HepG2 (cell line): ENCODE results near the gene CBX5. TPM values are rescaled to one million over a fixed set of nuclear protein-coding genes. Genes with fewer than 3 reads are reported as not detected.
A peak's percentile ranks its signal among the peaks of the same experiment; 100 is the strongest.

Experiments
- ATAC-seq: fragments of 200-7000 bp; cut with Tn5 transposase; 3 replicates; pipeline ENCODE4 v1.9.1; 2020; ENCODE audit warnings: mild to moderate bottlenecking, moderate library complexity
- BruUV-seq: library from RNA; stranded (reverse); fragments of 400-500 nt; replicated peaks from 2 replicates; lab custom pipeline; 2021; lab: Mats Ljungman, UMichigan
- CTCF ChIA-PET: fragments of 300-600 bp; formaldehyde crosslinking; extraction: SDS; loops from one replicate; lab custom pipeline; 2021; ENCODE audit warnings: low total read pairs, inconsistent platforms, low intra/inter-chr PET ratio; lab: Yijun Ruan, JAX
- POLR2A ChIA-PET: fragments of 350-600 bp; sonication (Branson Sonifier 250); formaldehyde crosslinking; loops from one replicate; lab custom pipeline; 2020; ENCODE audit warnings: antibody characterized with exemption, inconsistent platforms; lab: Yijun Ruan, JAX
- DNase-seq: peaks from one replicate; pipeline ENCODE4 v3.0.0-alpha.2; 2015; ENCODE audit warnings: low spot score
- FAIRE-seq: peaks from 3 replicates; lab custom pipeline; 2011; peaks lifted over from hg19 to GRCh38; lab: Jason Lieb, UNC
- H2AFZ ChIP-seq: one replicate; pipeline ENCODE4 v1.6.1; 2011; ENCODE audit warnings: low read length, inconsistent platforms
- H3K27ac ChIP-seq: fragments of 300-600 bp; 3 replicates; pipeline ENCODE4 v1.8.0; 2011; ENCODE audit warnings: mixed run types, mild to moderate bottlenecking, mixed read lengths, low read length, inconsistent platforms; ENCODE audit not compliant: insufficient read depth; ENCODE audit errors: extremely low read length
- H3K27me3 ChIP-seq, 2 experiments: fragments of 200-600 bp in 1 of 2; 2 replicates in 1 of 2; 3 replicates in 1 of 2; pipeline versions ENCODE4 v1.6.0 to v1.8.0; 2011; ENCODE audit warnings: low read length in 2 of 2, mild to moderate bottlenecking in 2 of 2, moderate library complexity in 2 of 2, inconsistent platforms in 1 of 2; ENCODE audit not compliant: insufficient read depth in 2 of 2, control insufficient read depth in 1 of 2
- H3K36me3 ChIP-seq, 2 experiments: fragments of 200-600 bp in 1 of 2; replicated peaks in 1 of 2; 2 replicates in 1 of 2; 3 replicates in 1 of 2; pipeline versions ENCODE4 v1.5.1 to v1.8.0; 2011; ENCODE audit warnings: low read length in 2 of 2, inconsistent platforms in 1 of 2; ENCODE audit not compliant: insufficient read depth in 2 of 2, control insufficient read depth in 1 of 2
- H3K4me1 ChIP-seq: 2 replicates; pipeline ENCODE4 v1.5.1; 2012; ENCODE audit warnings: low read length, inconsistent platforms; ENCODE audit not compliant: insufficient read depth
- H3K4me2 ChIP-seq: 2 replicates; pipeline ENCODE4 v1.6.0; 2011; ENCODE audit warnings: low read depth, low read length, inconsistent platforms
- H3K4me3 ChIP-seq, 3 experiments: fragments of 200-600 bp in 1 of 3; sonication (generic), shearing (Covaris generic) in 1 of 3; replicated peaks in 1 of 3; 2 replicates each; pipeline ENCODE4 v1.5.1; 2011 to 2016; ENCODE audit warnings: low read length in 3 of 3, inconsistent platforms in 2 of 3, low read depth in 2 of 3, mild to moderate bottlenecking in 2 of 3, control low read depth in 1 of 3, mixed read lengths in 1 of 3; ENCODE audit not compliant: insufficient read depth in 1 of 3
- H3K79me2 ChIP-seq: one replicate; pipeline ENCODE4 v1.6.1; 2011; ENCODE audit warnings: low read length, inconsistent platforms; ENCODE audit not compliant: insufficient read depth
- H3K9ac ChIP-seq: 2 replicates; pipeline ENCODE4 v1.6.0; 2011; ENCODE audit warnings: mild to moderate bottlenecking, low read depth, low read length, inconsistent platforms; ENCODE audit not compliant: insufficient read depth
- H3K9me3 ChIP-seq: 2 replicates; pipeline ENCODE4 v1.5.1; 2012; ENCODE audit warnings: mild to moderate bottlenecking, low read length
- H4K20me1 ChIP-seq: 2 replicates; pipeline ENCODE4 v1.6.0; 2011; ENCODE audit warnings: inconsistent platforms, mild to moderate bottlenecking, low read length, moderate library complexity; ENCODE audit not compliant: insufficient read depth
- GATAD2A ChIP-seq: IDR thresholded peaks from 2 replicates; pipeline ENCODE4 v1.6.1; 2016
- HOXD1 ChIP-seq: sonication (generic); formaldehyde crosslinking; IDR thresholded peaks from 2 replicates; pipeline ENCODE4 v1.5.0; 2020; ENCODE audit warnings: missing genetic modification reagents
- KDM4B ChIP-seq: sonication (generic); formaldehyde crosslinking; IDR thresholded peaks from 2 replicates; pipeline ENCODE4 v1.4.0; 2020; ENCODE audit warnings: missing genetic modification reagents
- MAFK ChIP-seq, 2 experiments: IDR thresholded peaks in 1 of 2; conservative IDR thresholded peaks in 1 of 2; 2 replicates each; pipeline ENCODE4 v1.6.1; 2011; ENCODE audit warnings: improper control_type of control experiment in 2 of 2, low read length in 2 of 2
- NFKBIZ ChIP-seq: IDR thresholded peaks from 2 replicates; pipeline ENCODE4 v1.6.1; 2018; ENCODE audit warnings: missing genetic modification reagents, missing compliant biosample characterization
- PHB2 ChIP-seq: fragments of 450-650 bp; IDR thresholded peaks from 2 replicates; pipeline ENCODE4 v1.6.1; 2018; ENCODE audit not compliant: partially characterized antibody
- POLR2AphosphoS2 ChIP-seq: IDR thresholded peaks from 2 replicates; pipeline ENCODE4 v1.6.1; 2011; ENCODE audit warnings: low read depth, low read length, improper control_type of control experiment
- SALL2 ChIP-seq: sonication (generic); formaldehyde crosslinking; IDR thresholded peaks from 2 replicates; pipeline ENCODE4 v1.8.1; 2023; ENCODE audit warnings: mild to moderate bottlenecking, missing genetic modification reagents, inconsistent platforms
- TCF7 ChIP-seq: sonication (generic); IDR thresholded peaks from 2 replicates; pipeline ENCODE4 v1.6.1; 2016; ENCODE audit warnings: antibody characterized with exemption, low read depth
- ZBTB38 ChIP-seq: sonication (generic); formaldehyde crosslinking; IDR thresholded peaks from 2 replicates; pipeline ENCODE4 v1.5.1; 2020; ENCODE audit warnings: mild to moderate bottlenecking, missing genetic modification reagents
- ZFP41 ChIP-seq: sonication (generic); formaldehyde crosslinking; IDR thresholded peaks from 2 replicates; pipeline ENCODE4 v1.4.0; 2020; ENCODE audit warnings: mild to moderate bottlenecking, missing genetic modification reagents, borderline replicate concordance
- ZKSCAN1 ChIP-seq: fragments of 150-350 bp; IDR thresholded peaks from 2 replicates; pipeline ENCODE4 v1.6.1; 2014; ENCODE audit warnings: low read length
- ZNF224 ChIP-seq: sonication (generic); formaldehyde crosslinking; IDR thresholded peaks from 2 replicates; pipeline ENCODE4 v1.5.0; 2020; ENCODE audit warnings: mild to moderate bottlenecking, missing genetic modification reagents
- ZNF367 ChIP-seq: sonication (generic); formaldehyde crosslinking; IDR thresholded peaks from 2 replicates; pipeline ENCODE4 v1.4.0; 2020; ENCODE audit warnings: missing genetic modification reagents, borderline replicate concordance
- ZNF7 ChIP-seq: IDR thresholded peaks from 2 replicates; pipeline ENCODE4 v1.6.1; 2016; ENCODE audit warnings: missing biosample characterization, missing genetic modification reagents
- WGBS: methylation state at CpG from one replicate; pipeline ENCODE4 v1.1.6; 2017; ENCODE audit warnings: low lambda C conversion rate; 5-methylcytosine and 5-hydroxymethylcytosine counted together
- in situ Hi-C: cut with HindIII; loops from 2 replicates; pipeline ENCODE4 v1.10.0; 2017; ENCODE audit warnings: low pct_unique_long_range_greater_than_20kb; ENCODE audit not compliant: extremely low pct_ligation_motif_present
- intact Hi-C: fragments of 100-400 bp; cut with micrococcal nuclease; formaldehyde crosslinking; loops from one replicate; pipeline ENCODE4 v1.10.0; 2022; ENCODE audit not compliant: unreplicated experiment
- polyA plus RNA-seq, 8 experiments: library from polyadenylated mRNA; depleted of rRNA in 3 of 8; stranded (reverse) in 7 of 8; unstranded in 1 of 8; fragments of >200 nt; fragmentation: Illumina TruSeq in 4 of 8; extraction: Trizol in 4 of 8; gene quantifications; 2 replicates each; pipeline versions ENCODE4 v1.2.1 to v1.2.3, GENCODE V29; 2011 to 2016; ENCODE audit warnings: low read depth in 4 of 8, missing spikeins in 1 of 8, mixed read lengths in 1 of 8; ENCODE audit not compliant: insufficient read depth in 1 of 8
- total RNA-seq, 5 experiments: library from RNA; depleted of rRNA; stranded (reverse); fragments of >200 nt; fragmentation: Illumina TruSeq; extraction: Trizol; gene quantifications; 2 replicates each; pipeline ENCODE4 v1.2.3, GENCODE V29; 2016; ENCODE audit warnings: low read depth in 1 of 5
- TF ChIP-seq, protein P1 (sequence below): sonication (generic); formaldehyde crosslinking; IDR thresholded peaks from 2 replicates; pipeline ENCODE4 v1.5.0; 2020; ENCODE audit warnings: missing genetic modification reagents

Gene CBX5
- total and polyA plus RNA-seq, 2 of the 13 experiments (the other 11 are each of a cell fraction or from before 2014, with no cell fraction given), result 16.0 to 22.2 TPM

DNA sequence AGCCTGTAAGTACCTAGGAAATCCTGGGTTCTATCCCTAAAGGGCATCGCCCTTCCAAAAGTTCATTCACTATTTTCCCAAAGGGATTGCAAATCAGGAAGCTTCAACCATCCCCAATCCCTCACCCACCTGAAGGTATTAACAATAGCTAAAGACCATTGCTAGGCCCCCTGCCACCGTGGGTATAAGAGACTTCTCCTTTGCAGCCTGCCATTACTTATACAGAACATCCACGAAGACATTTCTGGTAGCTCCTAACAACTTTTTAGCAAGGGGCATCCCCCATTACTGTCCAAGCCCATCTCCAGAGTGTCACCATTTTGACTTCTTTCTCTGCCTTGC lies 90.8 kb downstream of the CBX5 start:
- TF ChIP-seq, protein P1, sequence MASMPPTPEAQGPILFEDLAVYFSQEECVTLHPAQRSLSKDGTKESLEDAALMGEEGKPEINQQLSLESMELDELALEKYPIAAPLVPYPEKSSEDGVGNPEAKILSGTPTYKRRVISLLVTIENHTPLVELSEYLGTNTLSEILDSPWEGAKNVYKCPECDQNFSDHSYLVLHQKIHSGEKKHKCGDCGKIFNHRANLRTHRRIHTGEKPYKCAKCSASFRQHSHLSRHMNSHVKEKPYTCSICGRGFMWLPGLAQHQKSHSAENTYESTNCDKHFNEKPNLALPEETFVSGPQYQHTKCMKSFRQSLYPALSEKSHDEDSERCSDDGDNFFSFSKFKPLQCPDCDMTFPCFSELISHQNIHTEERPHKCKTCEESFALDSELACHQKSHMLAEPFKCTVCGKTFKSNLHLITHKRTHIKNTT (CRISPR knock-in tag), result no peak
- TF ChIP-seq KDM4B (CRISPR knock-in tag), result peak; percentile 5; the same call in 1 of the 2 replicates
- ChIA-PET CTCF (interaction anchor here (1.4 kb wide), 1 partner anchor 157 kb away, joined by 4 read pairs; no protein-coding TSS in a partner anchor), POLR2A (interaction anchor here (1.0 kb wide), 3 partner anchors 30 to 170 kb away, joined by 3 read pairs; no protein-coding TSS in a partner anchor)
- no peaks in the 10 kb centered on the region for H4K20me1 ChIP-seq
- ATAC-seq (no peak), DNase-seq (no peak), FAIRE-seq (no peak)
- peaks cover 0 to 2% of the 10 kb centered on the region in 2 experiments; a peak in 1 of 5 replicates for H3K36me3 ChIP-seq
- peak overlapping the region; percentile 48 to 95 (median 94); a peak in 4 of 6 replicates for H3K4me3 ChIP-seq
- no peak overlapping the region for H3K9ac ChIP-seq
- 0% methylated on average over 3 of the region's 3 CpGs for WGBS
- H3K27ac ChIP-seq, result no peak overlapping the region
- no peaks in the 10 kb centered on the region; a peak in 1 of 5 replicates for H3K27me3 ChIP-seq
- H3K4me2 ChIP-seq, result peak overlapping the region; percentile 88
- no peaks in the 10 kb centered on the region for H3K9me3 ChIP-seq
- in situ Hi-C loops (no loop called here), intact Hi-C loops (no loop called here)
- peaks cover 28% of the 10 kb centered on the region for H3K4me1 ChIP-seq
- BruUV-seq, result no TSS peak
- H2AFZ ChIP-seq, result peak overlapping the region; percentile 89
- H3K79me2 ChIP-seq, result no peaks in the 10 kb centered on the region

DNA sequence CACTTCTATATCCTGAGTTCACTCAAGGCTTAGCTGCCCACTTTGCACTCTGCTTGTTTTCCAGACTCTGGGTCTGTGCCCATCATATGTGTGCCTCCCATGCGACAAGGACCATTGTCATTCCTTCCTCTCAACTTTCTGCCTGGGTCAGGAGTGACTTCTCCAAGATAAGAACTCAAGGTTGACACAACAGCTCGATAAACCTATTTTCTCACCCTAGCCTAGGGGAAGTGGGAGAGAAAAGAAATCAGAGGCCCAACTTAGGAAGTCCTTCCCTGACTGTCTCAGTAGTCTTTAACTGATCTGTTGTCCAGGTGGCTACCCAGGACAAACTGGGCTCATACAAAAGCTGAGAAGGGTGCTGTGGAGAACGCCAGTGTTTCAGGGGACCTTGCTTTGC lies 92.8 kb downstream of the CBX5 start:
- no peak overlapping the region for H2AFZ ChIP-seq
- H3K27ac ChIP-seq, result no peak overlapping the region
- POLR2A ChIA-PET, result interaction anchor here (0.6 kb wide), 1 partner anchor 172 kb away, joined by 3 read pairs; no protein-coding TSS in a partner anchor
- no peaks in the 10 kb centered on the region; a peak in 1 of 5 replicates for H3K27me3 ChIP-seq
- in situ Hi-C loops (no loop called here), intact Hi-C loops (no loop called here)
- no TSS peak for BruUV-seq
- no peak for DNase-seq
- H3K36me3 ChIP-seq, result peaks cover 0 to 4% of the 10 kb centered on the region in 2 experiments; a peak in 2 of 5 replicates
- ATAC-seq, result no peak
- FAIRE-seq, result no peak
- H3K9ac ChIP-seq, result no peak overlapping the region
- no peak overlapping the region for H3K4me3 ChIP-seq
- H3K4me2 ChIP-seq, result no peak overlapping the region
- CTCF ChIA-PET, result no interaction called here
- H3K4me1 ChIP-seq, result peaks cover 24% of the 10 kb centered on the region
- WGBS, result 95% methylated on average over 3 of the region's 3 CpGs
- H3K9me3 ChIP-seq, result no peaks in the 10 kb centered on the region
- no peaks in the 10 kb centered on the region for H3K79me2 ChIP-seq
- no peaks in the 10 kb centered on the region for H4K20me1 ChIP-seq
- TF ChIP-seq ZNF224 (CRISPR knock-in tag) (no peak), TCF7 (no peak), PHB2 (no peak), ZNF367 (CRISPR knock-in tag) (no peak), SALL2 (CRISPR knock-in tag) (no peak), ZKSCAN1 (no peak), HOXD1 (CRISPR knock-in tag) (no peak), ZNF7 (CRISPR knock-in tag) (no peak), MAFK (conservative IDR thresholded peaks at IDR 0.05 in 1 of 2, IDR thresholded peaks at IDR 0.05 in 1 of 2; ENCODE audit: low read length in 2 of 2) (no peak), NFKBIZ (CRISPR knock-in tag) (no peak), POLR2AphosphoS2 (no peak), ZBTB38 (CRISPR knock-in tag) (no peak), GATAD2A (no peak), ZFP41 (no peak)
